SK-N-SH treated with all-trans-retinoic acid at 6 μM for 48 hours (cell line): ENCODE data around the gene ALX4.

Experiments used
- ATAC-seq: fragments of 200-7000 bp; cut with Tn5 transposase; 3 replicates; pipeline ENCODE4 v1.9.1; 2020; ENCODE audit warnings: mild to moderate bottlenecking, moderate library complexity
- ARNTL ChIP-seq: fragments of 450-650 bp; formaldehyde crosslinking; IDR thresholded peaks from 2 replicates; pipeline ENCODE4 v1.5.0; 2020; ENCODE audit warnings: low read depth, mild to moderate bottlenecking, moderate library complexity, borderline replicate concordance
- BACH2 ChIP-seq: fragments of 250-450 bp; sonication (Bioruptor Pico); IDR thresholded peaks from 2 replicates; pipeline ENCODE4 v1.9.0; 2021; ENCODE audit warnings: mild to moderate bottlenecking, borderline replicate concordance
- CREB5 ChIP-seq: fragments of 250-450 bp; sonication (Bioruptor Pico); IDR thresholded peaks from 2 replicates; pipeline ENCODE4 v1.5.1; 2020; ENCODE audit warnings: low read depth, mild to moderate bottlenecking, moderate library complexity
- CSDC2 ChIP-seq: fragments of 250-450 bp; sonication (Bioruptor Pico); IDR thresholded peaks from 2 replicates; pipeline ENCODE4 v1.5.0; 2020; ENCODE audit warnings: mild to moderate bottlenecking, moderate library complexity
- ESRRG ChIP-seq: fragments of 250-450 bp; sonication (Bioruptor Pico); IDR thresholded peaks from 2 replicates; pipeline ENCODE4 v1.6.1; 2021; ENCODE audit warnings: mild to moderate bottlenecking
- ISL1 ChIP-seq: fragments of 250-450 bp; sonication (Bioruptor Pico); IDR thresholded peaks from 2 replicates; pipeline ENCODE4 v2.1.2; 2022; ENCODE audit warnings: mild to moderate bottlenecking, moderate library complexity
- OSR1 ChIP-seq: fragments of 250-450 bp; sonication (Bioruptor Pico); IDR thresholded peaks from 2 replicates; pipeline ENCODE4 v1.8.0; 2022; ENCODE audit warnings: moderate library complexity, mild to moderate bottlenecking, inconsistent platforms
- PATZ1 ChIP-seq: fragments of 250-450 bp; sonication (Bioruptor Pico); IDR thresholded peaks from 2 replicates; pipeline ENCODE4 v1.8.0; 2020; ENCODE audit warnings: mild to moderate bottlenecking, moderate library complexity, borderline replicate concordance
- POU6F1 ChIP-seq: fragments of 250-450 bp; sonication (Bioruptor Pico); IDR thresholded peaks from 2 replicates; pipeline ENCODE4 v1.8.0; 2021; ENCODE audit warnings: low read depth, mild to moderate bottlenecking, moderate library complexity, borderline replicate concordance
- PPARA ChIP-seq: fragments of 250-450 bp; sonication (Bioruptor Pico); IDR thresholded peaks from 2 replicates; pipeline ENCODE4 v1.5.0; 2020; ENCODE audit warnings: mild to moderate bottlenecking, borderline replicate concordance
- SNAI2 ChIP-seq: fragments of 250-450 bp; sonication (Bioruptor Pico); IDR thresholded peaks from 2 replicates; pipeline ENCODE4 v1.5.0; 2020; ENCODE audit warnings: mild to moderate bottlenecking, moderate library complexity
- TCF4 ChIP-seq: fragments of 250-450 bp; sonication (Bioruptor Pico); IDR thresholded peaks from 2 replicates; pipeline ENCODE4 v1.8.0; 2021; ENCODE audit warnings: mild to moderate bottlenecking, moderate library complexity, borderline replicate concordance
- TOX ChIP-seq: fragments of 250-450 bp; sonication (Bioruptor Pico); IDR thresholded peaks from 2 replicates; pipeline ENCODE4 v1.8.0; 2021; ENCODE audit warnings: mild to moderate bottlenecking, moderate library complexity, borderline replicate concordance
- TSHZ2 ChIP-seq: fragments of 250-450 bp; sonication (Bioruptor Pico); IDR thresholded peaks from 2 replicates; pipeline ENCODE4 v1.5.0; 2020; ENCODE audit warnings: mild to moderate bottlenecking, moderate library complexity
- ZC3H10 ChIP-seq: fragments of 250-450 bp; sonication (Bioruptor Pico); IDR thresholded peaks from 2 replicates; pipeline ENCODE4 v1.5.1; 2021; ENCODE audit warnings: mild to moderate bottlenecking, moderate library complexity
- ZFP3 ChIP-seq: fragments of 250-450 bp; sonication (Bioruptor Pico); IDR thresholded peaks from 2 replicates; pipeline ENCODE4 v1.5.0; 2020; ENCODE audit warnings: mild to moderate bottlenecking, moderate library complexity
- ZFP30 ChIP-seq: fragments of 450-650 bp; formaldehyde crosslinking; IDR thresholded peaks from 2 replicates; pipeline ENCODE4 v1.5.0; 2022; ENCODE audit warnings: mild to moderate bottlenecking, moderate library complexity
- ZNF565 ChIP-seq: fragments of 450-650 bp; formaldehyde crosslinking; conservative IDR thresholded peaks from 2 replicates; pipeline ENCODE4 v1.5.0; 2020; ENCODE audit warnings: low read depth, mild to moderate bottlenecking, moderate library complexity
- ZNF70 ChIP-seq: fragments of 450-650 bp; formaldehyde crosslinking; IDR thresholded peaks from 2 replicates; pipeline ENCODE4 v1.5.0; 2020; ENCODE audit warnings: mild to moderate bottlenecking, moderate library complexity

ALX4 gene

GRCh38 chr11:44268614-44269080, 41.3 kb downstream of the ALX4 start (continued):
- no peak for TF ChIP-seq CREB5
- no peak for TF ChIP-seq ARNTL (CRISPR knock-in tag)

- TF ChIP-seq ISL1 (CRISPR knock-in tag) (no peak), POU6F1 (no peak), PATZ1 (no peak)
- no peak for ATAC-seq
Measured at GRCh38 chr11:44267750-44268613, 42.0 kb downstream of the ALX4 start.

GRCh38 chr11:44267006-44267749, 42.8 kb downstream of the ALX4 start:
- no peak for TF ChIP-seq PATZ1
- TF ChIP-seq ZNF565 = no peak
- no peak for TF ChIP-seq TOX (CRISPR knock-in tag)
- no peak for TF ChIP-seq ZNF70 (CRISPR knock-in tag)
- TF ChIP-seq CSDC2 (CRISPR knock-in tag) = no peak
- no peak for TF ChIP-seq ARNTL (CRISPR knock-in tag)
- no peak for TF ChIP-seq SNAI2 (CRISPR knock-in tag)
- TF ChIP-seq ZFP30 = no peak
- ATAC-seq = no peak

- ATAC-seq = no peak
- no peak for TF ChIP-seq ESRRG (CRISPR knock-in tag)
- no peak for TF ChIP-seq ZC3H10
Measured at GRCh38 chr11:44266056-44266780, 43.7 kb downstream of the ALX4 start.

GRCh38 chr11:44264761-44265160, 45.2 kb downstream of the ALX4 start:
- no peak for ATAC-seq
- no peak for TF ChIP-seq PPARA (CRISPR knock-in tag)
- no peak for TF ChIP-seq CREB5
- no peak for TF ChIP-seq BACH2 (CRISPR knock-in tag)
- no peak for TF ChIP-seq ARNTL (CRISPR knock-in tag)
- TF ChIP-seq ZFP30 = no peak
- TF ChIP-seq ESRRG (CRISPR knock-in tag) = no peak
- no peak for TF ChIP-seq TOX (CRISPR knock-in tag)
- no peak for TF ChIP-seq POU6F1
- no peak for TF ChIP-seq TCF4
- TF ChIP-seq OSR1 (CRISPR knock-in tag) = no peak
- TF ChIP-seq ZFP3 (CRISPR knock-in tag) = no peak
- TF ChIP-seq TSHZ2 (CRISPR knock-in tag) = no peak
